Measurements from ENCODE around the gene PANK4. TPM values are rescaled to one million over a fixed set of nuclear protein-coding genes. Genes with fewer than 3 reads are reported as not detected.

The PANK4 gene
- total and polyA plus RNA-seq, 9 of the 15 experiments (the other 6 are each of a cell fraction or from before 2014, with no cell fraction given): 0.93 to 55.6 (median 31.5) TPM

DNA sequence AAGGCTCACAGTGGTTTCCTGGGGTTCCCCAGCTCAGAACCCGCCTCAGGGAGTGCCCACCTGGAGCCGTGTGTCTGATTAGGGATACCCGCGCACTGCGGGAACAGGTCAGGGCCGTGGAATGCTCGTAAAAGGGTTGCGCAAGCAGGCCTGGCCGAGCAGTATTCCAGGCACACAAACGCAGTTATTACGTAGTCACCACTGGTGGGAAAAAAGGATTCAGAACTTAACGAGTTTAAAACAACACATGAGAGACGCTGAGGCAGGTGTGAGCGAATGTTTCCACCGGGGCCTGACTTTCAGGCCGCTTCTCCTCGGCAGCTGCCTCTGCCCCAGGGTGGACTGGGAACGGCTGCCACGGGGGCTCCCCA is 32.1 kb downstream of the PANK4 start:
- H3K27me3 ChIP-seq (ENCODE audit: control insufficient read depth in 2 of 2, insufficient read depth in 2 of 2, low read length in 2 of 2): peaks cover 40 to 78% of the 10 kb centered on the region in 2 experiments; a peak in 4 of 5 replicates
- H4K20me1 ChIP-seq (replicated peaks; ENCODE audit: control insufficient read depth, insufficient read depth, low read length): peaks cover 30% of the 10 kb centered on the region
- WGBS (ENCODE audit: insufficient coverage, low coverage, missing lambda C conversion rate): 7% methylated on average over 19 of the region's 19 CpGs
- H3K9ac ChIP-seq (ENCODE audit: insufficient read depth in 1 of 2, low read depth in 2 of 2, low read length in 2 of 2): no peak overlapping the region; a peak in 1 of 4 replicates
- no peaks in the 10 kb centered on the region for H3K9me3 ChIP-seq (replicated peaks; ENCODE audit: control insufficient read depth, insufficient read depth, low read depth, low read length)
- in situ Hi-C loops (cut with MboI) (no loop called here), intact Hi-C loops (cut with micrococcal nuclease) (no loop called here)
- ATAC-seq (no peak), DNase-seq (ENCODE audit: extremely low read depth in 1 of 4, low spot score in 3 of 4) (no peak), FAIRE-seq (no peak)
- H3K79me2 ChIP-seq (ENCODE audit: control insufficient read depth, insufficient read depth, low read length): no peaks in the 10 kb centered on the region
- H3K4me3 ChIP-seq: no peak overlapping the region
- no peak overlapping the region for H3K27ac ChIP-seq (ENCODE audit: extremely low read depth, low read depth, low read length)
- H2AFZ ChIP-seq (ENCODE audit: low read depth, low read length): no peak overlapping the region
- H3K4me1 ChIP-seq (replicated peaks in 1 of 2; ENCODE audit: control insufficient read depth in 2 of 2, insufficient read depth in 2 of 2, low read length in 2 of 2): peaks cover 0 to 64% of the 10 kb centered on the region in 2 experiments; a peak in 2 of 5 replicates
- TF ChIP-seq, protein P1, sequence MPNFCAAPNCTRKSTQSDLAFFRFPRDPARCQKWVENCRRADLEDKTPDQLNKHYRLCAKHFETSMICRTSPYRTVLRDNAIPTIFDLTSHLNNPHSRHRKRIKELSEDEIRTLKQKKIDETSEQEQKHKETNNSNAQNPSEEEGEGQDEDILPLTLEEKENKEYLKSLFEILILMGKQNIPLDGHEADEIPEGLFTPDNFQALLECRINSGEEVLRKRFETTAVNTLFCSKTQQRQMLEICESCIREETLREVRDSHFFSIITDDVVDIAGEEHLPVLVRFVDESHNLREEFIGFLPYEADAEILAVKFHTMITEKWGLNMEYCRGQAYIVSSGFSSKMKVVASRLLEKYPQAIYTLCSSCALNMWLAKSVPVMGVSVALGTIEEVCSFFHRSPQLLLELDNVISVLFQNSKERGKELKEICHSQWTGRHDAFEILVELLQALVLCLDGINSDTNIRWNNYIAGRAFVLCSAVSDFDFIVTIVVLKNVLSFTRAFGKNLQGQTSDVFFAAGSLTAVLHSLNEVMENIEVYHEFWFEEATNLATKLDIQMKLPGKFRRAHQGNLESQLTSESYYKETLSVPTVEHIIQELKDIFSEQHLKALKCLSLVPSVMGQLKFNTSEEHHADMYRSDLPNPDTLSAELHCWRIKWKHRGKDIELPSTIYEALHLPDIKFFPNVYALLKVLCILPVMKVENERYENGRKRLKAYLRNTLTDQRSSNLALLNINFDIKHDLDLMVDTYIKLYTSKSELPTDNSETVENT (CRISPR knock-in tag; IDR thresholded peaks at IDR 0.05): no peak
- TF ChIP-seq CEBPG (CRISPR knock-in tag; IDR thresholded peaks at IDR 0.05) (peak; percentile 50; the same call in 1 of the 2 replicates), CEBPG (tag; conservative IDR thresholded peaks at IDR 0.05 in 1 of 2, IDR thresholded peaks at IDR 0.05 in 1 of 2) (peak in 1 of 2 experiments; percentile 74; a peak in 3 of 4 replicates), CEBPB (tag; IDR thresholded peaks at IDR 0.05) (peak; percentile 88)
- ChIA-PET POLR2A (interaction anchor here (1.0 kb wide), 1 partner anchor 9 kb away, joined by 3 read pairs; no protein-coding TSS in a partner anchor), CTCF (ENCODE audit: low intra/inter-chr PET ratio) (no interaction called here)
- no peaks in the 10 kb centered on the region for H3K36me3 ChIP-seq (ENCODE audit: control insufficient read depth, insufficient read depth, low read length)
- H3K9me1 ChIP-seq (ENCODE audit: control insufficient read depth, insufficient read depth, low read length): no peaks in the 10 kb centered on the region
- no TSS peak for BruUV-seq (replicated peaks)
- no peak overlapping the region for H3K4me2 ChIP-seq (ENCODE audit: insufficient read depth, low read length)
